ENCODE results near the gene LDHD.

GRCh38 chr16:75071621-75072020 lies 45.0 kb downstream of the LDHD start:
- TF ChIP-seq CTCF (IDR thresholded peaks at IDR 0.05) (no peak), POLR2A (IDR thresholded peaks at IDR 0.05) (no peak), EP300 (IDR thresholded peaks at IDR 0.05) (no peak)
